GM12801 (cell line): ENCODE data around the gene SH2B3.

ENCODE experiments used
- TF ChIP-seq, protein P1 (sequence below): IDR thresholded peaks from one replicate; pipeline ENCODE4 v1.5.1; 2011; ENCODE audit warnings: control low read depth; ENCODE audit not compliant: insufficient read length; ENCODE audit errors: extremely low read depth

The SH2B3 gene

GRCh38 chr12:111451649-111452129, 46.0 kb downstream of the SH2B3 start:
- TF ChIP-seq, protein P1, sequence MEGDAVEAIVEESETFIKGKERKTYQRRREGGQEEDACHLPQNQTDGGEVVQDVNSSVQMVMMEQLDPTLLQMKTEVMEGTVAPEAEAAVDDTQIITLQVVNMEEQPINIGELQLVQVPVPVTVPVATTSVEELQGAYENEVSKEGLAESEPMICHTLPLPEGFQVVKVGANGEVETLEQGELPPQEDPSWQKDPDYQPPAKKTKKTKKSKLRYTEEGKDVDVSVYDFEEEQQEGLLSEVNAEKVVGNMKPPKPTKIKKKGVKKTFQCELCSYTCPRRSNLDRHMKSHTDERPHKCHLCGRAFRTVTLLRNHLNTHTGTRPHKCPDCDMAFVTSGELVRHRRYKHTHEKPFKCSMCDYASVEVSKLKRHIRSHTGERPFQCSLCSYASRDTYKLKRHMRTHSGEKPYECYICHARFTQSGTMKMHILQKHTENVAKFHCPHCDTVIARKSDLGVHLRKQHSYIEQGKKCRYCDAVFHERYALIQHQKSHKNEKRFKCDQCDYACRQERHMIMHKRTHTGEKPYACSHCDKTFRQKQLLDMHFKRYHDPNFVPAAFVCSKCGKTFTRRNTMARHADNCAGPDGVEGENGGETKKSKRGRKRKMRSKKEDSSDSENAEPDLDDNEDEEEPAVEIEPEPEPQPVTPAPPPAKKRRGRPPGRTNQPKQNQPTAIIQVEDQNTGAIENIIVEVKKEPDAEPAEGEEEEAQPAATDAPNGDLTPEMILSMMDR, result no peak

- TF ChIP-seq, protein P1, result no peak
Measured at GRCh38 chr12:111453071-111453989, 47.6 kb downstream of the SH2B3 start.

GRCh38 chr12:111454311-111454710, 48.6 kb downstream of the SH2B3 start:
- TF ChIP-seq, protein P1, result no peak

GRCh38 chr12:111454716-111455447, 49.2 kb downstream of the SH2B3 start:
- TF ChIP-seq, protein P1, result no peak

- TF ChIP-seq, protein P1, result no peak
Measured at GRCh38 chr12:111455448-111456320, 50.0 kb downstream of the SH2B3 start.

- TF ChIP-seq, protein P1, result no peak
Measured at GRCh38 chr12:111457071-111457470, 51.3 kb downstream of the SH2B3 start.
